HCT116 (cell line): ENCODE data around the gene ITPK1. TPM values are rescaled to one million over a fixed set of nuclear protein-coding genes. Genes with fewer than 3 reads are reported as not detected.

Experiments
- ATAC-seq: fragments of 200-7000 bp; cut with Tn5 transposase; 2 replicates; pipeline ENCODE4 v1.9.1; 2020; ENCODE audit warnings: mild to moderate bottlenecking, moderate library complexity
- BruUV-seq: library from RNA; stranded (reverse); fragments of 400-500 nt; replicated peaks from 2 replicates; lab custom pipeline; 2021; lab: Mats Ljungman, UMichigan
- CTCF ChIA-PET: fragments of 300-600 bp; sonication (Branson Sonifier 250); formaldehyde crosslinking; loops from one replicate; lab custom pipeline; 2021; ENCODE audit warnings: antibody characterized with exemption; lab: Charles Lee
- POLR2A ChIA-PET: fragments of 300-600, 350-600 bp; sonication (Branson Sonifier 250); formaldehyde crosslinking; loops from one replicate; lab custom pipeline; 2021; ENCODE audit warnings: antibody characterized with exemption; lab: Charles Lee
- RAD21 ChIA-PET, 2 experiments: fragments of 300-600 bp; sonication (Branson Sonifier 250); formaldehyde crosslinking; loops; one replicate each; lab custom pipeline; 2023; ENCODE audit warnings: low total read pairs in 2 of 2; ENCODE audit not compliant: uncharacterized antibody in 2 of 2, unreplicated experiment in 2 of 2, low non-redundant PET in 1 of 2; lab: Charles Lee
- DNase-seq: peaks from one replicate; pipeline ENCODE4 v3.0.0-alpha.2; 2010; ENCODE audit warnings: low read depth, low spot score
- H2AFZ ChIP-seq: fragments of 200-600 bp; shearing (Covaris generic), sonication (generic); 2 replicates; pipeline ENCODE4 v1.6.1; 2017; ENCODE audit warnings: low read depth, mixed run types, mixed read lengths, antibody characterized with exemption, low read length; ENCODE audit not compliant: poor library complexity, severe bottlenecking
- H3K27ac ChIP-seq: 2 replicates; pipeline ENCODE4 v1.5.1; 2012; ENCODE audit warnings: low read depth, low read length
- H3K27me3 ChIP-seq: fragments of 200-600 bp; sonication (generic); 2 replicates; pipeline ENCODE4 v1.6.1; 2016; ENCODE audit warnings: mixed run types, low read length, mixed read lengths; ENCODE audit not compliant: insufficient read depth
- H3K36me3 ChIP-seq, 2 experiments: fragments of 200-500 bp in 1 of 2; fragments of 200-600 bp in 1 of 2; sonication (Bioruptor generic) in 1 of 2; sonication (generic) in 1 of 2; 2 replicates each; pipeline versions ENCODE4 v1.5.1 to v1.6.1; 2014 to 2016; ENCODE audit warnings: low read length in 2 of 2, inconsistent platforms in 1 of 2, mixed read lengths in 1 of 2, mixed run types in 1 of 2; ENCODE audit not compliant: insufficient read depth in 2 of 2, control insufficient read depth in 1 of 2
- H3K4me1 ChIP-seq, 2 experiments: fragments of 200-600 bp in 1 of 2; sonication (generic) in 1 of 2; 2 replicates each; pipeline versions ENCODE4 v1.5.1 to v1.6.1; 2012 to 2017; ENCODE audit warnings: low read length in 2 of 2, inconsistent platforms in 1 of 2, mild to moderate bottlenecking in 1 of 2, mixed read lengths in 1 of 2, mixed run types in 1 of 2, moderate library complexity in 1 of 2; ENCODE audit not compliant: insufficient read depth in 2 of 2, control insufficient read depth in 1 of 2
- H3K4me2 ChIP-seq: fragments of 200-600 bp; sonication (generic); 2 replicates; pipeline ENCODE4 v1.6.1; 2017; ENCODE audit warnings: mixed run types, low read length, mixed read lengths
- H3K4me3 ChIP-seq, 2 experiments: fragments of 200-600 bp in 1 of 2; sonication (generic) in 1 of 2; replicated peaks in 1 of 2; 2 replicates each; pipeline ENCODE4 v1.5.1; 2011 to 2016; ENCODE audit warnings: low read length in 2 of 2, control low read depth in 1 of 2, low read depth in 1 of 2, mild to moderate bottlenecking in 1 of 2, mixed read lengths in 1 of 2, mixed run types in 1 of 2
- H3K79me2 ChIP-seq: fragments of 200-600 bp; sonication (generic); 2 replicates; pipeline ENCODE4 v1.6.1; 2017; ENCODE audit warnings: mild to moderate bottlenecking, mixed run types, low read length, moderate library complexity, mixed read lengths; ENCODE audit not compliant: insufficient read depth
- H3K9ac ChIP-seq: fragments of 200-600 bp; sonication (generic); 2 replicates; pipeline ENCODE4 v1.6.1; 2016; ENCODE audit warnings: low read length, mixed read lengths
- H3K9me2 ChIP-seq: fragments of 200-600 bp; sonication (generic), shearing (Covaris generic); 2 replicates; pipeline ENCODE4 v1.6.1; 2017; ENCODE audit warnings: mixed run types, mild to moderate bottlenecking, moderate library complexity; ENCODE audit not compliant: insufficient read depth
- H3K9me3 ChIP-seq, 2 experiments: fragments of 200-500 bp in 1 of 2; fragments of 200-600 bp in 1 of 2; sonication (Bioruptor generic) in 1 of 2; sonication (generic) in 1 of 2; 2 replicates each; pipeline ENCODE4 v1.6.1; 2014 to 2017; ENCODE audit warnings: low read length in 2 of 2, mixed read lengths in 2 of 2, inconsistent platforms in 1 of 2, low read depth in 1 of 2, mild to moderate bottlenecking in 1 of 2, mixed run types in 1 of 2, moderate library complexity in 1 of 2; ENCODE audit not compliant: control insufficient read depth in 1 of 2, insufficient read depth in 1 of 2
- H4K20me1 ChIP-seq: fragments of 200-600 bp; sonication (generic), shearing (Covaris generic); 2 replicates; pipeline ENCODE4 v1.6.1; 2017; ENCODE audit warnings: mixed run types, mild to moderate bottlenecking, moderate library complexity; ENCODE audit not compliant: insufficient read depth
- CTCF ChIP-seq, 3 experiments: fragments of 200-600 bp in 1 of 3; sonication (generic) in 1 of 3; IDR thresholded peaks in 2 of 3; conservative IDR thresholded peaks in 1 of 3; 2 replicates each; pipeline ENCODE4 v1.5.1; 2012 to 2017; ENCODE audit warnings: low read depth in 2 of 3, low read length in 2 of 3, antibody characterized with exemption in 1 of 3, borderline replicate concordance in 1 of 3, control low read depth in 1 of 3, mild to moderate bottlenecking in 1 of 3, mixed read lengths in 1 of 3, mixed run types in 1 of 3, moderate library complexity in 1 of 3; ENCODE audit not compliant: insufficient read depth in 1 of 3
- POLR2A ChIP-seq: IDR thresholded peaks from 2 replicates; pipeline ENCODE4 v1.7.0; 2011; ENCODE audit warnings: borderline replicate concordance; ENCODE audit not compliant: insufficient read depth, insufficient read length; ENCODE audit errors: extremely low read depth
- POLR2AphosphoS5 ChIP-seq: IDR thresholded peaks from 2 replicates; pipeline ENCODE4 v1.6.1; 2011; ENCODE audit warnings: mild to moderate bottlenecking, low read depth, low read length, moderate library complexity
- intact Hi-C: fragments of 100-400 bp; cut with micrococcal nuclease; formaldehyde crosslinking; loops from 2 replicates; pipeline ENCODE4 v1.10.0; 2022
- total RNA-seq: library from RNA; stranded (reverse); gene quantifications from one replicate; pipeline ENCODE4 v1.2.1, GENCODE V29; 2021; ENCODE audit not compliant: unreplicated experiment
- TF ChIP-seq, protein P1 (sequence below): IDR thresholded peaks from 2 replicates; pipeline ENCODE4 v1.6.1; 2011; ENCODE audit warnings: mild to moderate bottlenecking, low read length, moderate library complexity; ENCODE audit not compliant: insufficient replicate concordance; ENCODE audit errors: extremely low read depth

The ITPK1 gene
- total RNA-seq, 1 experiment from 2014 or later: 70.2 TPM

GRCh38 chr14:93086441-93087055 lies 29.2 kb downstream of the ITPK1 start:
- Histone ChIP-seq H3K27ac (no peak overlapping the region), H3K4me3 (no peak overlapping the region), H3K36me3 (no peaks in the 10 kb centered on the region), H3K27me3 (no peaks in the 10 kb centered on the region), H3K79me2 (peaks cover 40% of the 10 kb centered on the region; the same call in 1 of the 2 replicates), H3K9me2 (no peaks in the 10 kb centered on the region), H2AFZ (no peak overlapping the region), H4K20me1 (no peaks in the 10 kb centered on the region), H3K4me2 (peak overlapping the region; percentile 17; the same call in 1 of the 2 replicates), H3K4me1 (peaks cover 7 to 18% of the 10 kb centered on the region in 2 experiments; a peak in 3 of 4 replicates), H3K9ac (no peak overlapping the region), H3K9me3 (no peaks in the 10 kb centered on the region)
- no TSS peak for BruUV-seq
- no peak for ATAC-seq
- ChIA-PET CTCF (no interaction called here), POLR2A (no interaction called here), RAD21 (no interaction called here)
- TF ChIP-seq, protein P1, sequence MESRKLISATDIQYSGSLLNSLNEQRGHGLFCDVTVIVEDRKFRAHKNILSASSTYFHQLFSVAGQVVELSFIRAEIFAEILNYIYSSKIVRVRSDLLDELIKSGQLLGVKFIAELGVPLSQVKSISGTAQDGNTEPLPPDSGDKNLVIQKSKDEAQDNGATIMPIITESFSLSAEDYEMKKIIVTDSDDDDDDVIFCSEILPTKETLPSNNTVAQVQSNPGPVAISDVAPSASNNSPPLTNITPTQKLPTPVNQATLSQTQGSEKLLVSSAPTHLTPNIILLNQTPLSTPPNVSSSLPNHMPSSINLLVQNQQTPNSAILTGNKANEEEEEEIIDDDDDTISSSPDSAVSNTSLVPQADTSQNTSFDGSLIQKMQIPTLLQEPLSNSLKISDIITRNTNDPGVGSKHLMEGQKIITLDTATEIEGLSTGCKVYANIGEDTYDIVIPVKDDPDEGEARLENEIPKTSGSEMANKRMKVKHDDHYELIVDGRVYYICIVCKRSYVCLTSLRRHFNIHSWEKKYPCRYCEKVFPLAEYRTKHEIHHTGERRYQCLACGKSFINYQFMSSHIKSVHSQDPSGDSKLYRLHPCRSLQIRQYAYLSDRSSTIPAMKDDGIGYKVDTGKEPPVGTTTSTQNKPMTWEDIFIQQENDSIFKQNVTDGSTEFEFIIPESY: no peak
- TF ChIP-seq CTCF (IDR thresholded peaks at IDR 0.05 in 2 of 3, conservative IDR thresholded peaks at IDR 0.05 in 1 of 3; ENCODE audit: borderline replicate concordance in 1 of 3, insufficient read depth in 1 of 3, low read depth in 2 of 3, low read length in 2 of 3) (no peak), POLR2A (no peak), POLR2AphosphoS5 (no peak)
- no peak for DNase-seq
- intact Hi-C loops: no loop called here
